ENCODE measurements around the gene NUDCD3. TPM values are rescaled to one million over a fixed set of nuclear protein-coding genes. Genes with fewer than 3 reads are reported as not detected.
A peak's percentile ranks its signal among the peaks of the same experiment; 100 is the strongest.

The NUDCD3 gene
- polyA plus RNA-seq, 1 donor: 86.1 TPM

- no peak for DNase-seq
Observed at GRCh38 chr7:44402401-44403060, 87.9 kb downstream of the NUDCD3 start.

GRCh38 chr7:44401692-44402091, 88.8 kb downstream of the NUDCD3 start:
- DNase-seq: no peak

GRCh38 chr7:44400033-44400511, 90.4 kb downstream of the NUDCD3 start:
- DNase-seq: no peak

GRCh38 chr7:44398953-44399574, 91.4 kb downstream of the NUDCD3 start:
- peak; percentile 30 for DNase-seq

GRCh38 chr7:44398511-44398911, 91.9 kb downstream of the NUDCD3 start:
- no peak for DNase-seq

- peak; percentile 19 for DNase-seq
Observed at GRCh38 chr7:44396931-44397545, 93.4 kb downstream of the NUDCD3 start.

- DNase-seq: peak; percentile 61
Observed at GRCh38 chr7:44396496-44396895, 94.0 kb downstream of the NUDCD3 start.

- no peak for DNase-seq
Observed at GRCh38 chr7:44395067-44395466, 95.4 kb downstream of the NUDCD3 start.

- no peak for DNase-seq
Observed at GRCh38 chr7:44394636-44395035, 95.8 kb downstream of the NUDCD3 start.

GRCh38 chr7:44394112-44394447, 96.4 kb downstream of the NUDCD3 start:
- DNase-seq: no peak

- DNase-seq: no peak
Observed at GRCh38 chr7:44393238-44394111, 97.0 kb downstream of the NUDCD3 start.

- DNase-seq: no peak
Observed at GRCh38 chr7:44392618-44393010, 97.8 kb downstream of the NUDCD3 start.

- DNase-seq: no peak
Observed at GRCh38 chr7:44391746-44392617, 98.5 kb downstream of the NUDCD3 start.

- no peak for DNase-seq
Observed at GRCh38 chr7:44391171-44391570, 99.3 kb downstream of the NUDCD3 start.

- DNase-seq: no peak
Observed at GRCh38 chr7:44390701-44391100, 99.8 kb downstream of the NUDCD3 start.

GRCh38 chr7:44388089-44388970, 102.1 kb downstream of the NUDCD3 start:
- DNase-seq: no peak

GRCh38 chr7:44387389-44387788, 103.1 kb downstream of the NUDCD3 start:
- DNase-seq: no peak

- no peak for DNase-seq
Observed at GRCh38 chr7:44386139-44386913, 104.1 kb downstream of the NUDCD3 start.

GRCh38 chr7:44385434-44386138, 104.9 kb downstream of the NUDCD3 start:
- no peak for DNase-seq
